ENCODE measurements around the gene BARHL1. TPM values are rescaled to one million over a fixed set of nuclear protein-coding genes. Genes with fewer than 3 reads are reported as not detected.

Gene BARHL1
- total RNA-seq, 2 experiments from 2014 or later, result not detected

DNA sequence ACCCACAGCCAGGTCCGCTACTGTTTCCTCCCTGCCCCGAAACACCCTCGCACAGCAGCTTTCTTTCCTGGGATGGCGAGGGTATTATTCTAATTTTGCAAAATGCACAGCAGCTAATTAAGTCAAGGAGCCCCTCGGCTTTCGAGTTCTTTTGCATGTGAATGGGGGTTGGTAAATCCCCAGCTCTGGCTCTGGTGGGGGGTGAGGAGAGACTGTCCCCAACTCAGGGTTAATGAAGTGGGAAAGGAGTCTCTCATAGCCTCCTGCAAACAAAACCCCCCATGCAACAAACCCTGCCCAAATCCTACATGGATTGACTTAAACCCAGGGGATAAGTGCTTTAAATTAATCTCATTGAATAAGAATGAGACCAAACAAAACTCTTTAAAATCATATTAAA, 8.8 kb downstream of the BARHL1 start:
- Mint-ChIP-seq H3K9me3 (no peaks in the 10 kb centered on the region), H3K36me3 (ENCODE audit: low read depth) (peaks cover 1% of the 10 kb centered on the region), H3K4me1 (peaks cover 4% of the 10 kb centered on the region), H3K4me3 (no peak overlapping the region), H3K27me3 (peaks cover 48% of the 10 kb centered on the region), H3K27ac (peak overlapping the region; percentile 19)
- ChIA-PET CTCF (interaction anchor here (1.2 kb wide), 1 partner anchor 17 kb away, joined by 3 read pairs; no protein-coding TSS in a partner anchor), POLR2A (no interaction called here)
- DNase-seq, result no peak

DNA sequence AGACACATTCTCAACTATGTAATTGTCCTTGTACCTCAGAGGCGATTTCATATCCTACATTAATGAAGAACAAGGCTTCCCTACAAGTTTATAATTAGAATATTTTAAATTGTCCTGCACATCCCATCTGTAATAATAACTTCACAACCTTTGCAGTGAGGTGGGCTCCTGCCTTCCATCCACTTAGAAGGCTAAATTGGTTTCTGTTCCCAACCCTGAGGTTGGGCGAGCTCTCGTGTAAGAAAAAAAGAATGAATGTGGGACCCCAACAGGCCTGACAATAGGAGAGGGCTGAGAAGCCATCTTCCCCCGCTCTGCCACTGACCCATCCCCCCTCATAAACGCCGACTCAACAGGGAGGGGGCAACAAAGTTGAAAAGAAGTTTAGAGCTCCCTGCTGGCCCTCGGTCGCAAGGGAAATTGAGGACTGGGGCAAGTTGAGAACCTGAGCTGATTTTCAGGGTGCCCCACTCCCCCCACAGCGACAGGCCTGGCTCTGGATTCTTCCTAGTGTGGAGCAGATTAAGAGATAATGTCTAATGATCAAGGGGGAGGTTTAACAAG, 9.4 kb downstream of the BARHL1 start:
- H3K27ac Mint-ChIP-seq, result no peak overlapping the region
- no peaks in the 10 kb centered on the region for H3K9me3 Mint-ChIP-seq
- peaks cover 4% of the 10 kb centered on the region for H3K4me1 Mint-ChIP-seq
- H3K27me3 Mint-ChIP-seq, result peaks cover 42% of the 10 kb centered on the region
- ChIA-PET POLR2A (no interaction called here), CTCF (interaction anchor here (1.2 kb wide), 1 partner anchor 17 kb away, joined by 3 read pairs; no protein-coding TSS in a partner anchor)
- DNase-seq, result no peak
- H3K36me3 Mint-ChIP-seq (ENCODE audit: low read depth), result peaks cover 1% of the 10 kb centered on the region
- no peak overlapping the region for H3K4me3 Mint-ChIP-seq

DNA sequence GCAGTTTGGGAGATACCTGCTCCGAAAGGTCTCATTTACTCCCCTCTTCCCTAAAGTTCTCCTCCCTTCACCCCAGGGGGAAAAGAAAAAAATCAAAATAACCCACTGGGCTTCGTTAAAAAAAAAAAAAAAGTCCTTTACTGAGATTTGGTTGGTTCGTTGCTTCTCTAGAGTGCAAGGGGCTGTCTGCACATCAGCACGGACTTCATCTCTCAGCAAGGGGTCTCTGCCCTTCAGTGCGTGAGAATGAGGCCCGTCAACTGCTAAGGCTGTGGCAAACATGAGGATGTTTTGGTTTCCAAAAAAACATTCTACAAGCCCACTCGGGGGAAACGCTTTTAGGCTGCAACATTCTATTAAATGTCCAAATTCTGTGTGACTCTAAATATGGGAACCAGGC, 10.0 kb downstream of the BARHL1 start:
- Mint-ChIP-seq H3K4me3 (no peak overlapping the region), H3K9me3 (no peaks in the 10 kb centered on the region), H3K4me1 (peaks cover 4% of the 10 kb centered on the region), H3K27me3 (peaks cover 39% of the 10 kb centered on the region), H3K27ac (no peak overlapping the region), H3K36me3 (ENCODE audit: low read depth) (peaks cover 1% of the 10 kb centered on the region)
- DNase-seq, result no peak
- CTCF ChIA-PET, result interaction anchor here (1.2 kb wide), 1 partner anchor 18 kb away, joined by 3 read pairs; no protein-coding TSS in a partner anchor
- POLR2A ChIA-PET, result no interaction called here

DNA sequence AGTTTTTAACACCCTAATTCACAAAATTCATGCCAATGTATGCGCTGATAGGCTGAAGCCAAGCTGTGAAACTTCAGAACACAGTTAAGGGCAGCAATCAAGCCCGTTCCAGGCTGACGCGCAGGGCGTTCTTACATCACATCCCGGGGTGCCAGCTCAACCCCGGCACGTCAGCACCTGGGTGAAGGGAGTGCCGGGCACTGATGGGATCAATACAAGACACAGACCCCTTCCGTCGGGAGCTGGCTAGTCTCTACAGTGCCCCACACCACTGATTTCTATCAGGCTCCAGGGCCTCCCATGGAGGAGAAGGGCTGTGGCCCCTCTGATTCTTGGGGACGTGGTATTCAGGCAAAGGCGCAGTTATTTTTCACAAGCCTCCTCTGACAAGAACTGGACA, 12.0 kb downstream of the BARHL1 start:
- no peaks in the 10 kb centered on the region for H3K9me3 Mint-ChIP-seq
- DNase-seq, result no peak
- H3K27me3 Mint-ChIP-seq, result peaks cover 21% of the 10 kb centered on the region
- POLR2A ChIA-PET, result no interaction called here
- CTCF ChIA-PET, result no interaction called here
- no peak overlapping the region for H3K4me3 Mint-ChIP-seq
- peaks cover 1% of the 10 kb centered on the region for H3K36me3 Mint-ChIP-seq (ENCODE audit: low read depth)
- peaks cover 2% of the 10 kb centered on the region for H3K4me1 Mint-ChIP-seq
- H3K27ac Mint-ChIP-seq, result no peak overlapping the region

DNA sequence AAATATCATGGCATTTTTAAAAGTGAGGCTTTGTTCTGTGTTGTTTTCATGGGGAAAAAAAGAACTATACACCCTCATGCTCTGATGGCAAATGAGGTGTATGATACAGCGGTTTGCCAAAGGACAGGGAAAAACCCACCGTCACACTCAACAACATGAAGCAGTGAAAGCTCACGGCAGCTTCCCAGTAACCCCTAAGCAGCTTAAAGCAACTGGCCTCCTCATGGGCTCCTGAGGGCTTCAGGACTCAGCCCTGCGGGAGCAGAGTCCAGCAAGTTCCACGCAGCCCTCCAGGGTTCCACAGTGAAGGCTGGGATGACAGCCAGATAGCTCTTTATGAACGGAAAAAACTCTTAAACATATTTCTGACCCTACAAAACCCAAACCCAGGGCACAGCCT, 12.9 kb downstream of the BARHL1 start:
- Mint-ChIP-seq H3K27me3 (peaks cover 15% of the 10 kb centered on the region), H3K4me3 (no peak overlapping the region), H3K36me3 (ENCODE audit: low read depth) (peaks cover 1% of the 10 kb centered on the region), H3K4me1 (no peaks in the 10 kb centered on the region), H3K27ac (no peak overlapping the region), H3K9me3 (no peaks in the 10 kb centered on the region)
- no peak for DNase-seq
- ChIA-PET POLR2A (no interaction called here), CTCF (interaction anchor here (0.6 kb wide), 1 partner anchor 1879 kb away, joined by 3 read pairs; no protein-coding TSS in a partner anchor)

DNA sequence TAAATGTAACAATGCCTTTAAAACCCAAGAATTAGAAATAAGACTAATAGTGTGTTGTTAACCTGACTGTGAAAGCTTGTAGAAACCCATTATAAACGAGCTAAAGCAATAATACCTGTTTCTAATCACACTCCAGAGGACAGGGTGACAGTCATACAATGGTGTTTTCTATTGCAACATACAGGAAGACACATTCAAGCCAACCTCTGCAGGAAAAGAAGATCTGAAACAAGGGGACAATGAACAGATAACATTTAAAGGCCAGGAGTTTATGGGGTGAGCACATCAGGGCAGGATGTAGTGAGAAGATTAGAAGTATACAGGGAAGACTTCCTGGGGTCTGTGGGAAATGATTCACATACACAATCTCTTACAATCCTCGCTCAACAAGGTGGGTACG, 13.8 kb downstream of the BARHL1 start:
- Mint-ChIP-seq H3K27ac (no peak overlapping the region), H3K27me3 (peaks cover 10% of the 10 kb centered on the region), H3K4me1 (no peaks in the 10 kb centered on the region), H3K9me3 (no peaks in the 10 kb centered on the region), H3K4me3 (no peak overlapping the region), H3K36me3 (ENCODE audit: low read depth) (peaks cover 1% of the 10 kb centered on the region)
- ChIA-PET CTCF (no interaction called here), POLR2A (no interaction called here)
- no peak for DNase-seq

DNA sequence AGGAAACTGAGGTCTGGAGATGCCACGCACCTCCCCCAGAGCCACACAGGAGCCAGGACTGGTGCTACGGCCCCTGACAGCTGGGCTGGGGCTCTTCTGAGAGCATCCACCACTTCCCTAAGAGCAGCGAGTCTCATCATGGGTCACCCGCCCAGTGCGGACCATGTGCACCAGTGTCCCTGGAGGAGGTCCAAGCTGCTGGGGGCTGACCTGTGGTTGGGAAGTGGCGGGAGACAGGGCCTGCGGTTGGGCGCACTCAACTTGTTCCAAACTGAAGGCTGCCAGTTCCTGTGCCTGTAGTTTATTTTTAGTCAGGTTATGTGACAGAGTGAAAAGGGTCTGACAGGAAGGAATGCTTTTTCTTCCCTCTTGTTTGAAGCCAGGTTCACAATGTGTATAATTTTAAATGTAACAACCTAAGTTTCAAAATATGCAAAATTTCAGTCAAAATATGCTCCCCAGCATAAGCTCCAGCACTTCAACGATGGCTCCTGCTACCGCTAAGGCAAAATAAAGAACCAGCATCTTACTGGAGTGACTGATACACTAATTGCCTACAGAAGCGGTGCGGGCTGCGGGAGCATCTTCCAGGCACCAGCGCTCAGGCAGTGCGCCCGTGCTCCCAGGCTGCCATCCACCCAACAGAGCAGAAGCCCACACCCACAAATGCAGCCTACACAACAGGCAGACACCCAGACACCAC, 14.8 kb downstream of the BARHL1 start:
- Mint-ChIP-seq H3K36me3 (ENCODE audit: low read depth) (peaks cover 1% of the 10 kb centered on the region), H3K4me3 (no peak overlapping the region), H3K9me3 (no peaks in the 10 kb centered on the region), H3K27ac (no peak overlapping the region), H3K4me1 (peaks cover 5% of the 10 kb centered on the region), H3K27me3 (no peaks in the 10 kb centered on the region)
- POLR2A ChIA-PET, result no interaction called here
- DNase-seq, result no peak
- CTCF ChIA-PET, result no interaction called here

DNA sequence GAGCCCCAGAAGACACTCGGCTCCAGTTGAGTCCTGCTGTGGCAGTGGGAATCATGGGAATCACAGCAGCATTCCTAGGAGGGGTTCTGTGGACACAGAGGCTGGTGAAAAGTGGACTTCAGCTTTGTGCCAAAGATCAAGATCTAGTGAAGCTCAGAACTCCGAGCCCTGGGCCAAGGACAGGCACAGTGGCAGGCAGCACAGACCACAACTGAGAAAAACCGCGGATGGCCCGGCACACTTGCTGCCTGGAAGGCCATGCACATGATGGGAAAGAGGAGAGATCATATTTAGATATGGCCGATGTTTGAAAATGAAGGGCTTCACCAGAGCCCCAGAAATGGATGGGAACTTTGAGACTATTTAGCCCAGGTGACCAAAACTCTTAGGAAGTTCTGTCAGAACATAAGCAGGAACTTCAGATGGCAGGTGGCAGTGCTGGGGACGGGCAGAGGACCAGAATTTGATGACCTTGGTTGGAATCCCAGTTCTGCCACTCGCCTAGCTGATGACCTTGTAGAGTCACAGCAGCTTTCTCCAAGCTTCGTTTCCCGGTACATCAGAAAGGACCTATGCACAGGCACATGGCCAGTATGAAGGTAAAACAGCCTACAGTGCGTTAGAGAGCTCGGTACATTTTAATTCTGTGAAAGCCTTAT, 18.0 kb downstream of the BARHL1 start:
- no peaks in the 10 kb centered on the region for H3K36me3 Mint-ChIP-seq (ENCODE audit: low read depth)
- no peaks in the 10 kb centered on the region for H3K27me3 Mint-ChIP-seq
- H3K27ac Mint-ChIP-seq, result no peak overlapping the region
- no peak overlapping the region for H3K4me3 Mint-ChIP-seq
- H3K4me1 Mint-ChIP-seq, result peaks cover 11% of the 10 kb centered on the region
- ChIA-PET POLR2A (no interaction called here), CTCF (no interaction called here)
- H3K9me3 Mint-ChIP-seq, result no peaks in the 10 kb centered on the region
- DNase-seq, result no peak

DNA sequence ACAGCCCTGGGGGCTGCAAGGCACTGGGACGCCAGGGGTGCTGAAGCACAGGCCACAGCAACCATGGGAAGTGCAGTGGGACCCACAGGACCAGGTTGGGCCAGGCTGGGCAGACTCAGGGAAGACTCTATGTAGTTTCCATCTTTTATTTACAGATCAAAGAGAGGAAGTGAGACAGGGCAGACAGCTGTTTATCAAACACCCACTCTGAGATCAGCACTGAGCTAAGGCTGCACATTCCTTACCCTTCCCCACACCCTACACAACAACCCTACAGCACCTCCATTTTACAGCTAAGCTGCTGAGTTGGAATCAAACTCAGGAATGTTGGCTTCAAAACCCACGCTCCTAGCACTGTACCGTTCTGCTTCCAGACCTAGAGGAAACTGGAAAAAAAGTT, 19.8 kb downstream of the BARHL1 start:
- Mint-ChIP-seq H3K4me3 (no peak overlapping the region), H3K36me3 (ENCODE audit: low read depth) (no peaks in the 10 kb centered on the region), H3K4me1 (peaks cover 11% of the 10 kb centered on the region), H3K9me3 (no peaks in the 10 kb centered on the region), H3K27me3 (no peaks in the 10 kb centered on the region), H3K27ac (no peak overlapping the region)
- POLR2A ChIA-PET, result no interaction called here
- CTCF ChIA-PET, result interaction anchor here (1.2 to 1.3 kb wide), 2 partner anchors 10 to 12 kb away, joined by 4 to 5 read pairs; no protein-coding TSS in a partner anchor
- no peak for DNase-seq

DNA sequence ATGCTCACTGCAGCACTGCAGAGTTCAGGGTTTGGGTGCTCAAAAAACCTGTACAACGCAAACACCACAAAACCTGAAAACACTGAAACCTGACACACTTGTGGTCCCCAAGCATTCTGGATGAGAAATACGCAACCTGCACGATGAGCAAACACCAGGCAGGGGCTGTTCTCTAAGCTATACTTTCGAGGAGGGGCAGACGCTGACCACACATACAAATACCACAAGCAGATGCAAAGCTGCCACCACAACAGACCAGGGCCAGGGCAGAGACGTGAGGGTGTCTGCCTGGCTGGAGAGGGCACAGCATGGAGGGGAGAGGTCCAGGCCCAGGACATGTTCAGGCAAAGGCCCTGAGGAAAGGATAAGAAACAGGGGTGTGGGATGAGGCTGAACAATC, 23.0 kb downstream of the BARHL1 start:
- Mint-ChIP-seq H3K27me3 (no peaks in the 10 kb centered on the region), H3K27ac (no peak overlapping the region), H3K36me3 (ENCODE audit: low read depth) (no peaks in the 10 kb centered on the region), H3K9me3 (no peaks in the 10 kb centered on the region), H3K4me1 (peaks cover 11% of the 10 kb centered on the region), H3K4me3 (no peak overlapping the region)
- POLR2A ChIA-PET, result no interaction called here
- CTCF ChIA-PET, result no interaction called here
- DNase-seq, result no peak

DNA sequence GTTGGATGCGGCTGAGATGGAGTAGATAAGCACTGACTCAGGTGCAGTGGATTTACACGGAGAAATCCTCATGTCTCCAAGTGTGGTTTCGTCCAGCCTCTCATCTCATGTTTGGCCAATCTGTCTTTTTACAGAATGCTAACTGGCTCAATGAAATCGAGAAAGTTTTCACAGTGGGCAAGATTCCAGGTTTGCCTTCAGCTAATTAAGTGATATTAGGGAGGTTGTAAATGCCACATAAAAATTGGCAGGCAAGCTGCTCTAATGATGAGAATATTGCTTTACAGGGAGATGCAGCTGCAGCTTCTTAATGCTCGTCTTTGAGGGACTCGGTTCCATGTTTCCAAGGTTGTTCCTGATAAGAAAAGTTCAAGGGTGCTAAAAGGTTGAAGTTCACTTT, 23.7 kb downstream of the BARHL1 start:
- Mint-ChIP-seq H3K27me3 (no peaks in the 10 kb centered on the region), H3K4me1 (peaks cover 11% of the 10 kb centered on the region), H3K27ac (peak overlapping the region; percentile 28), H3K4me3 (no peak overlapping the region), H3K9me3 (no peaks in the 10 kb centered on the region), H3K36me3 (ENCODE audit: low read depth) (peaks cover 4% of the 10 kb centered on the region)
- ChIA-PET POLR2A (no interaction called here), CTCF (no interaction called here)
- no peak for DNase-seq

DNA sequence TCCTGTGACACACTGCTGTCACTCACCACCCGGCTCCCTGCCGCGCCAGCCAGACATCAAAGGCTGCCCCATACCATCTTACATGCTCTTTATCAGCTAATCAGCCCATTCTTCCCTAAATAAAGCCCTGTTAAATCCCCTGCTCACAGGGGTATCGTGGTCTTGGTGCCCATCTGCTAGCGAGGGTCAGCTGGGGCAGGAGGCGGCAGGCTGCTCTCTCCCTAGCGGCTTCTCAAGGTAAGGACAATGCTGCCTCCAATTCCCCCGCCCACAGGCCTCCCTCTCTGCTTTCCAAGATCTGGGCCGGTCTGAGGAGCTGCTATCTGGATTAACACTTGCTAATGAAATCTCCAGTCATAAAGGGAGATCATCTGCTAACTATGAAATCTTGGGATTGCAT, 26.8 kb downstream of the BARHL1 start:
- ChIA-PET POLR2A (no interaction called here), CTCF (no interaction called here)
- no peak for DNase-seq
- no peak overlapping the region for H3K4me3 Mint-ChIP-seq
- H3K36me3 Mint-ChIP-seq (ENCODE audit: low read depth), result peaks cover 4% of the 10 kb centered on the region
- H3K27me3 Mint-ChIP-seq, result no peaks in the 10 kb centered on the region
- no peak overlapping the region for H3K27ac Mint-ChIP-seq
- H3K9me3 Mint-ChIP-seq, result no peaks in the 10 kb centered on the region
- H3K4me1 Mint-ChIP-seq, result no peaks in the 10 kb centered on the region

DNA sequence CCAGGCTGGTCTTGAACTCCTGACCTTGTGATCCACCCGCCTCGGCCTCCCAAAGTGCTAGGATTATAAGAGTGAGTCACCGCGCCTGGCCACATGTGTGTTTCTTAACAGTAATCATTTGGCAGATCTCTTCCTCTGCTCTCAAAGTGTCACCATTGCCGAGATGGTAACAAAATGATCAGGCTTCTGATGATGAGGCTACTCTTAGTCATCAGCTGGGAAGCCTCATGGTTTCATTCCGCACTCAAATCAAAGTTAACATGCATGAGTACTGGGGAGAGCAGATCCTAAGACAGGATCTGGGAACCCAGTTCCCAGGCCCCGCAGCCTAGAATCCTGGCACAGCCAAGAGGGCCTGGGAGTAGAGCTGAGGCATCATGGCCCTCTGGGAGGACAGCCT, 27.4 kb downstream of the BARHL1 start:
- Mint-ChIP-seq H3K4me1 (no peaks in the 10 kb centered on the region), H3K4me3 (no peak overlapping the region), H3K27me3 (no peaks in the 10 kb centered on the region), H3K27ac (no peak overlapping the region), H3K9me3 (no peaks in the 10 kb centered on the region), H3K36me3 (ENCODE audit: low read depth) (peaks cover 8% of the 10 kb centered on the region)
- CTCF ChIA-PET, result no interaction called here
- POLR2A ChIA-PET, result no interaction called here
- DNase-seq, result no peak
